ENCODE measurements around the gene TBXA2R.

DNA sequence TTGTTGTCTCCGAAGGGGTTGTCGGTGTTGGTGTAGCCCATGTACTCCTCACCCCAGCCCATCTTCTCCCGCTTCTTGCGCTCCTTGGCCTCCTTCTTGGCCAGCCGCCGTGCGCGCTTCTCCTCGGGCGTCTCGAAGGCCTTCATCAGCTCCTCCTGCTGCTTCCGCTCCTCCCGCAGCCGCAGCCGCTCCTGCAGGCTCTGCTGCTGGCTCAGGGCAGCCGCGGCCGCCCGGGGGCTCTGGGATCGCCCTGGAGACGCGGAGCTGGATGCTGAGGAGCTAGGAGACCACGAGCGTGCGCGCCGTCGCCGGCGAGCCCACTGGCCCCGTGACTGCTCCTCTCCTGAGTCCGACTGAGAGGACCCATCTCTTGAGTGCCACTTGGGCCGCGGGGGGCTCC, 17.0 kb upstream of the TBXA2R start:
- TF ChIP-seq, protein P1, sequence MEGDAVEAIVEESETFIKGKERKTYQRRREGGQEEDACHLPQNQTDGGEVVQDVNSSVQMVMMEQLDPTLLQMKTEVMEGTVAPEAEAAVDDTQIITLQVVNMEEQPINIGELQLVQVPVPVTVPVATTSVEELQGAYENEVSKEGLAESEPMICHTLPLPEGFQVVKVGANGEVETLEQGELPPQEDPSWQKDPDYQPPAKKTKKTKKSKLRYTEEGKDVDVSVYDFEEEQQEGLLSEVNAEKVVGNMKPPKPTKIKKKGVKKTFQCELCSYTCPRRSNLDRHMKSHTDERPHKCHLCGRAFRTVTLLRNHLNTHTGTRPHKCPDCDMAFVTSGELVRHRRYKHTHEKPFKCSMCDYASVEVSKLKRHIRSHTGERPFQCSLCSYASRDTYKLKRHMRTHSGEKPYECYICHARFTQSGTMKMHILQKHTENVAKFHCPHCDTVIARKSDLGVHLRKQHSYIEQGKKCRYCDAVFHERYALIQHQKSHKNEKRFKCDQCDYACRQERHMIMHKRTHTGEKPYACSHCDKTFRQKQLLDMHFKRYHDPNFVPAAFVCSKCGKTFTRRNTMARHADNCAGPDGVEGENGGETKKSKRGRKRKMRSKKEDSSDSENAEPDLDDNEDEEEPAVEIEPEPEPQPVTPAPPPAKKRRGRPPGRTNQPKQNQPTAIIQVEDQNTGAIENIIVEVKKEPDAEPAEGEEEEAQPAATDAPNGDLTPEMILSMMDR (IDR thresholded peaks at IDR 0.05; ENCODE audit: low read length) = no peak
- no peak for TF ChIP-seq EZH2 (IDR thresholded peaks at IDR 0.05; ENCODE audit: borderline replicate concordance, low read length)

All from OCI-LY1 (cell line).